SK-N-SH (cell line): Measurements from ENCODE around the gene ADCY1.

ENCODE experiments used
- CTCF ChIP-seq: fragments of 200-600 bp; sonication (generic); IDR thresholded peaks from 2 replicates; pipeline ENCODE4 v1.6.1; 2017; ENCODE audit warnings: antibody characterized with exemption, mild to moderate bottlenecking, moderate library complexity
- EZH2phosphoT487 ChIP-seq: fragments of 200-600 bp; sonication (generic); IDR thresholded peaks from 2 replicates; pipeline ENCODE4 v1.6.1; 2017; ENCODE audit warnings: low read depth, mixed run types, mild to moderate bottlenecking, antibody characterized with exemption, moderate library complexity, borderline replicate concordance
- FOXM1 ChIP-seq: IDR thresholded peaks from 2 replicates; pipeline ENCODE4 v1.4.0; 2012; ENCODE audit warnings: low read depth, mild to moderate bottlenecking
- RFX5 ChIP-seq: IDR thresholded peaks from 2 replicates; pipeline ENCODE4 v1.6.1; 2012; ENCODE audit warnings: mild to moderate bottlenecking, improper control_type of control experiment, low read length
- SMC3 ChIP-seq: IDR thresholded peaks from 2 replicates; pipeline ENCODE4 v1.6.1; 2012; ENCODE audit warnings: low read depth, low read length, improper control_type of control experiment
- TAF1 ChIP-seq: IDR thresholded peaks from 2 replicates; pipeline ENCODE4 v1.6.1; 2012; ENCODE audit warnings: low read depth, mild to moderate bottlenecking, low read length, moderate library complexity, borderline replicate concordance

- TF ChIP-seq FOXM1 = no peak
- no peak for TF ChIP-seq CTCF
- TF ChIP-seq TAF1 = no peak
- TF ChIP-seq RFX5 = no peak
- TF ChIP-seq SMC3 = no peak
- TF ChIP-seq EZH2phosphoT487 = no peak
Measured at GRCh38 chr7:45564886-45565455, 9.2 kb upstream of the ADCY1 start.
